ENCODE results near the gene KCNG1.

DNA sequence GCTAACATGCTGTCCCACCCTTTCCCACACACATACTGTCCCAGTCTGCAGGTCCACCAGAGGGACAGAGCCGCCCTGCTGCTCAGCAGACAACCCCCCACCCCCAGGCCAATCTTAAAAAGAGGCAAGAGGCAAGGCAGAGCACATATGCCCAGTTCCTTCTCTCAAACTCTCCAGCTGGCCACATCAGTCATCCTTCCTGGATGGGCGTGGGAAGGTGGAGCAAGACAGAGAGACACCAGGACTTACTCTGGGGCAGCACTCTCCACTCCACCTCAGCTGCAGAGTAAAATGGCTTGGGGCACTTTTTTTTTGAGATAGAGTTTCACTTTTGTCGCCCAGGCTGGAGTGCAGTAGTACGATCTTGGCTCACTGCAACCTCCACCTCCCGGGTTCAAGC lies 53.5 kb downstream of the KCNG1 start:
- TF ChIP-seq CTCF (IDR thresholded peaks at IDR 0.05), result no peak
- no peak for TF ChIP-seq EZH2 (IDR thresholded peaks at IDR 0.05; ENCODE audit: borderline replicate concordance, insufficient read depth, low read depth, low read length, poor library complexity, severe bottlenecking)
